Neural crest cell (in vitro differentiated cells): ENCODE results near the gene VASH1. TPM values are rescaled to one million over a fixed set of nuclear protein-coding genes. Genes with fewer than 3 reads are reported as not detected.
A peak's percentile ranks its signal among the peaks of the same experiment; 100 is the strongest.

Experiments used
- DNase-seq: peaks from one replicate; pipeline ENCODE4 v3.0.0; 2021; ENCODE audit warnings: low read depth, mixed read lengths, low spot score
- H3K27ac Mint-ChIP-seq: one replicate; pipeline ENCODE4 v1.8.0; 2021; ENCODE audit warnings: mild to moderate bottlenecking, mixed read lengths; ENCODE audit not compliant: unreplicated experiment
- H3K27me3 Mint-ChIP-seq: 2 replicates; pipeline ENCODE4 v1.8.0; 2021; ENCODE audit warnings: low read depth, mild to moderate bottlenecking, mixed read lengths
- H3K36me3 Mint-ChIP-seq: 2 replicates; pipeline ENCODE4 v1.8.0; 2021; ENCODE audit warnings: low read depth, mild to moderate bottlenecking, mixed read lengths
- H3K4me1 Mint-ChIP-seq: 2 replicates; pipeline ENCODE4 v1.8.0; 2021; ENCODE audit warnings: mixed read lengths
- H3K4me3 Mint-ChIP-seq: one replicate; pipeline ENCODE4 v1.8.0; 2021; ENCODE audit warnings: mild to moderate bottlenecking, mixed read lengths
- H3K9me3 Mint-ChIP-seq: 2 replicates; pipeline ENCODE4 v1.8.0; 2021; ENCODE audit warnings: mixed read lengths
- total RNA-seq: library from RNA; stranded (reverse); gene quantifications from 2 replicates; pipeline ENCODE4 v1.2.1, GENCODE V29; 2021
- TF ChIP-seq, protein P1 (sequence below): fragments of 200-600 bp; sonication (generic); conservative IDR thresholded peaks from 2 replicates; pipeline ENCODE4 v1.5.0; 2021; ENCODE audit warnings: antibody characterized with exemption, mild to moderate bottlenecking

Gene VASH1
- total RNA-seq, 1 donor from 2014 or later, result 72.0 TPM

DNA sequence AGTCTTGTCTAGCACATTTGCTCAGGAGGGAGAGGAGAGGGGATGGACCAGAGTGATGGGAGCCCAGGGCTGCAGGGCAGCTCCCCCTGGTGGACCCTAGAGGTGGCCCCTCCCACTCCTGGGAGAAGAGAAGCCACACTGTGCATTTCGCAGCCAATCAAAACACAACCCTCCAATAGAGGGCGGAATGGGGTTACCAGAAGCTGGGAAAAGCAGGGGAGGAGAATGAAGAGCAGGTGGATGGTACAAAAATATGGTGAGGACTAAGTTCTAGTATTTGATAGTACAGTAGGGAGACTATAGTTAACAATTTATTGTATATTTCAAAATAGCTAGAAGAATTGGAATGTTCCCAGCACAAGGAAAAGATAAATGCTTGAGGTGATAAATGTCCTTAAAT, 23.6 kb downstream of the VASH1 start:
- Mint-ChIP-seq H3K27me3 (no peaks in the 10 kb centered on the region), H3K27ac (no peak overlapping the region), H3K36me3 (peaks cover 24% of the 10 kb centered on the region), H3K9me3 (no peaks in the 10 kb centered on the region), H3K4me3 (peak overlapping the region; percentile 10), H3K4me1 (peaks cover 13% of the 10 kb centered on the region)
- TF ChIP-seq, protein P1, sequence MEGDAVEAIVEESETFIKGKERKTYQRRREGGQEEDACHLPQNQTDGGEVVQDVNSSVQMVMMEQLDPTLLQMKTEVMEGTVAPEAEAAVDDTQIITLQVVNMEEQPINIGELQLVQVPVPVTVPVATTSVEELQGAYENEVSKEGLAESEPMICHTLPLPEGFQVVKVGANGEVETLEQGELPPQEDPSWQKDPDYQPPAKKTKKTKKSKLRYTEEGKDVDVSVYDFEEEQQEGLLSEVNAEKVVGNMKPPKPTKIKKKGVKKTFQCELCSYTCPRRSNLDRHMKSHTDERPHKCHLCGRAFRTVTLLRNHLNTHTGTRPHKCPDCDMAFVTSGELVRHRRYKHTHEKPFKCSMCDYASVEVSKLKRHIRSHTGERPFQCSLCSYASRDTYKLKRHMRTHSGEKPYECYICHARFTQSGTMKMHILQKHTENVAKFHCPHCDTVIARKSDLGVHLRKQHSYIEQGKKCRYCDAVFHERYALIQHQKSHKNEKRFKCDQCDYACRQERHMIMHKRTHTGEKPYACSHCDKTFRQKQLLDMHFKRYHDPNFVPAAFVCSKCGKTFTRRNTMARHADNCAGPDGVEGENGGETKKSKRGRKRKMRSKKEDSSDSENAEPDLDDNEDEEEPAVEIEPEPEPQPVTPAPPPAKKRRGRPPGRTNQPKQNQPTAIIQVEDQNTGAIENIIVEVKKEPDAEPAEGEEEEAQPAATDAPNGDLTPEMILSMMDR, result peak; percentile 76
- peak; percentile 74 for DNase-seq

GRCh38 chr14:76786601-76787000, 25.3 kb downstream of the VASH1 start:
- TF ChIP-seq, protein P1, result no peak
- Mint-ChIP-seq H3K4me3 (no peak overlapping the region), H3K27ac (peak overlapping the region; percentile 62), H3K27me3 (no peaks in the 10 kb centered on the region), H3K4me1 (peaks cover 5% of the 10 kb centered on the region), H3K9me3 (peaks cover under 1% of the 10 kb centered on the region), H3K36me3 (peaks cover 31% of the 10 kb centered on the region)
- DNase-seq, result no peak

GRCh38 chr14:76792422-76792821, 31.2 kb downstream of the VASH1 start:
- H3K4me3 Mint-ChIP-seq, result no peak overlapping the region
- no peaks in the 10 kb centered on the region for H3K27me3 Mint-ChIP-seq
- peaks cover 7% of the 10 kb centered on the region for H3K9me3 Mint-ChIP-seq
- TF ChIP-seq, protein P1, result no peak
- H3K4me1 Mint-ChIP-seq, result no peaks in the 10 kb centered on the region
- H3K36me3 Mint-ChIP-seq, result peaks cover 38% of the 10 kb centered on the region
- no peak for DNase-seq
- no peak overlapping the region for H3K27ac Mint-ChIP-seq

- H3K4me1 Mint-ChIP-seq, result no peaks in the 10 kb centered on the region
- no peaks in the 10 kb centered on the region for H3K27me3 Mint-ChIP-seq
- H3K9me3 Mint-ChIP-seq, result peaks cover 7% of the 10 kb centered on the region
- H3K27ac Mint-ChIP-seq, result no peak overlapping the region
- TF ChIP-seq, protein P1, result no peak
- H3K4me3 Mint-ChIP-seq, result no peak overlapping the region
- DNase-seq, result no peak
- H3K36me3 Mint-ChIP-seq, result peaks cover 40% of the 10 kb centered on the region
These were observed 32.1 kb downstream of the VASH1 start for GRCh38 chr14:76793324-76793723.

DNA sequence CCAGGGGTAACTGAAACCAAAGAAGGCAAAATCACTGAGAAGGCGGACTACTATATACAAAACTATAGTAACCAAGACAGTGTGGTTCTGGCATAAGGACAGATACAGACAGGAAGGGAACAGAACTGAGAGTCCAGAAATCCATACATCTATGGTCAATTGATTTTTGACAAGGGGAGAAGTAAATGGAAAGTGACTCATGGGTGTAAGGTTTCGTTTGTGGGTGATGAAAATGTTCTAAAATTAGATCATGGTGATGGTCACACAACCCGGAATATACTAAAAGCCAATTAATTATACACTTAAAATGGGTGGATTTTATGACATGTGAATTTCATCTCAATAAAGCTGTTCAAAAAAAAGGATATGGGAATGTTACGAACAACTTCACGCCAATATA, 32.7 kb downstream of the VASH1 start:
- no peak for DNase-seq
- H3K4me1 Mint-ChIP-seq, result no peaks in the 10 kb centered on the region
- peaks cover 36% of the 10 kb centered on the region for H3K36me3 Mint-ChIP-seq
- H3K4me3 Mint-ChIP-seq, result no peak overlapping the region
- TF ChIP-seq, protein P1, result no peak
- no peak overlapping the region for H3K27ac Mint-ChIP-seq
- H3K27me3 Mint-ChIP-seq, result no peaks in the 10 kb centered on the region
- peaks cover 7% of the 10 kb centered on the region for H3K9me3 Mint-ChIP-seq

GRCh38 chr14:76806446-76806845, 45.2 kb downstream of the VASH1 start:
- Mint-ChIP-seq H3K36me3 (peaks cover 18% of the 10 kb centered on the region), H3K27me3 (no peaks in the 10 kb centered on the region), H3K4me1 (peaks cover 18% of the 10 kb centered on the region), H3K9me3 (no peaks in the 10 kb centered on the region), H3K4me3 (no peak overlapping the region), H3K27ac (no peak overlapping the region)
- no peak for DNase-seq
- TF ChIP-seq, protein P1, result no peak
